HG03520 (cell line): ENCODE results near the gene CATSPER1.
"Not testable (repeated sequence)": the region's sequence is repeated elsewhere in the genome, so short reads cannot be mapped to it uniquely, and the experiment has no call there.

Source experiments
- ATAC-seq: cut with Tn5 transposase; IDR thresholded peaks from one replicate; pipeline ENCODE4 v1.9.1; 2021; ENCODE audit warnings: mild to moderate bottlenecking, moderate library complexity; ENCODE audit not compliant: unreplicated experiment

Gene CATSPER1

GRCh38 chr11:66051766-66052663 lies 25.7 kb upstream of the CATSPER1 start, which contains the start of gene SF3B2:
TSS of gene SF3B2 (plus strand) at chr11:66052364. CDS start at chr11:66052385, 21 bp downstream.
- peak; percentile 91 for ATAC-seq

GRCh38 chr11:66051371-66051765 lies 25.1 kb upstream of the CATSPER1 start:
- ATAC-seq = no peak

GRCh38 chr11:66050581-66051231 lies 24.4 kb upstream of the CATSPER1 start:
- no peak for ATAC-seq

- ATAC-seq = no peak
These were observed 22.5 kb upstream of the CATSPER1 start, which contains the start of gene GAL3ST3 for GRCh38 chr11:66048547-66049323. TSS of gene GAL3ST3 (minus strand) at chr11:66049161. CDS start at chr11:66045415, 3,746 bp downstream.

- ATAC-seq = no peak
These were observed 21.5 kb upstream of the CATSPER1 start for GRCh38 chr11:66047541-66048365.

- no peak for ATAC-seq
These were observed 20.6 kb upstream of the CATSPER1 start for GRCh38 chr11:66046901-66047300.

- ATAC-seq = no peak
These were observed 18.9 kb upstream of the CATSPER1 start for GRCh38 chr11:66045177-66045639.

- no peak for ATAC-seq
These were observed 18.5 kb upstream of the CATSPER1 start for GRCh38 chr11:66044757-66045156.

- no peak for ATAC-seq
These were observed 17.0 kb upstream of the CATSPER1 start for GRCh38 chr11:66042996-66043906.

- no peak for ATAC-seq
These were observed 16.1 kb upstream of the CATSPER1 start for GRCh38 chr11:66042227-66042995.

- no peak for ATAC-seq
These were observed 13.5 kb upstream of the CATSPER1 start for GRCh38 chr11:66039765-66040164.

GRCh38 chr11:66037327-66037726 lies 11.0 kb upstream of the CATSPER1 start:
- ATAC-seq = no peak

- no peak for ATAC-seq
These were observed 10.0 kb upstream of the CATSPER1 start for GRCh38 chr11:66036334-66036710.

- ATAC-seq = no peak
These were observed 9.5 kb upstream of the CATSPER1 start for GRCh38 chr11:66035653-66036333.

GRCh38 chr11:66032957-66033735 lies 6.9 kb upstream of the CATSPER1 start:
- no peak for ATAC-seq

- not testable (repeated sequence) for ATAC-seq
These were observed 3.2 kb downstream of the CATSPER1 start for GRCh38 chr11:66023186-66023440.

- no peak for ATAC-seq
These were observed 3.7 kb downstream of the CATSPER1 start for GRCh38 chr11:66022401-66023185.
